K562 (cell line): ENCODE data around the gene GPM6B. TPM values are rescaled to one million over a fixed set of nuclear protein-coding genes. Genes with fewer than 3 reads are reported as not detected.
A peak's percentile ranks its signal among the peaks of the same experiment; 100 is the strongest.

Experiments
- ATAC-seq: fragments of 200-7000 bp; cut with Tn5 transposase; 3 replicates; pipeline ENCODE4 v1.9.1; 2020; ENCODE audit warnings: moderate library complexity
- BruUV-seq: library from RNA; stranded (reverse); fragments of 400-500 nt; replicated peaks from 2 replicates; lab custom pipeline; 2021; lab: Mats Ljungman, UMichigan
- CTCF ChIA-PET: fragments of 300-600 bp; formaldehyde crosslinking; extraction: SDS; loops from one replicate; lab custom pipeline; 2021; ENCODE audit warnings: low intra/inter-chr PET ratio; lab: Yijun Ruan, JAX
- POLR2A ChIA-PET: fragments of 300-600, 350-650 bp; sonication (Branson Sonifier 250); formaldehyde crosslinking; extraction: SDS; loops from one replicate; lab custom pipeline; 2021; ENCODE audit warnings: antibody characterized with exemption, inconsistent platforms; lab: Yijun Ruan, JAX
- DNase-seq, 4 experiments: peaks; one replicate each; pipeline versions ENCODE4 v3.0.0 to v3.0.0-alpha.2; 2011 to 2018; ENCODE audit warnings: low spot score in 3 of 4, mixed read lengths in 3 of 4; ENCODE audit errors: extremely low read depth in 1 of 4
- FAIRE-seq: peaks from 2 replicates; lab custom pipeline; 2011; peaks lifted over from hg19 to GRCh38; lab: Jason Lieb, UNC
- H2AFZ ChIP-seq: 2 replicates; pipeline ENCODE4 v1.6.0; 2011; ENCODE audit warnings: low read depth, low read length, control low read depth, inconsistent platforms
- H3K27ac ChIP-seq: fragments of 200-600 bp; 3 replicates; pipeline ENCODE4 v1.8.0; 2011; ENCODE audit warnings: low read depth, mild to moderate bottlenecking, control low read depth, inconsistent platforms, low read length, moderate library complexity, mixed read lengths; ENCODE audit errors: extremely low read depth
- H3K27me3 ChIP-seq, 2 experiments: fragments of 300-600 bp in 1 of 2; 2 replicates in 1 of 2; 3 replicates in 1 of 2; pipeline versions ENCODE4 v1.6.0 to v1.8.0; 2011; ENCODE audit warnings: inconsistent platforms in 2 of 2, low read length in 2 of 2, mild to moderate bottlenecking in 1 of 2, mixed read lengths in 1 of 2, moderate library complexity in 1 of 2; ENCODE audit not compliant: control insufficient read depth in 2 of 2, insufficient read depth in 2 of 2
- H3K36me3 ChIP-seq: fragments of 300-600 bp; 3 replicates; pipeline ENCODE4 v1.8.0; 2011; ENCODE audit warnings: mild to moderate bottlenecking, low read length, inconsistent platforms; ENCODE audit not compliant: control insufficient read depth, insufficient read depth
- H3K4me1 ChIP-seq, 2 experiments: fragments of 200-600 bp in 1 of 2; replicated peaks in 1 of 2; 2 replicates in 1 of 2; 3 replicates in 1 of 2; pipeline versions ENCODE4 v1.5.1 to v1.8.0; 2011; ENCODE audit warnings: inconsistent platforms in 2 of 2, low read length in 2 of 2, mild to moderate bottlenecking in 1 of 2, mixed read lengths in 1 of 2, moderate library complexity in 1 of 2; ENCODE audit not compliant: control insufficient read depth in 2 of 2, insufficient read depth in 2 of 2
- H3K4me2 ChIP-seq: 2 replicates; pipeline ENCODE4 v1.6.1; 2011; ENCODE audit warnings: low read length, control low read depth, inconsistent platforms, mixed read lengths; ENCODE audit not compliant: insufficient read depth
- H3K4me3 ChIP-seq: fragments of 200-600 bp; sonication (generic), shearing (Covaris generic); 2 replicates; pipeline ENCODE4 v1.5.1; 2016; ENCODE audit warnings: control low read depth, inconsistent platforms
- H3K79me2 ChIP-seq: fragments of 200-600 bp; 3 replicates; pipeline ENCODE4 v1.8.0; 2011; ENCODE audit warnings: low read length, inconsistent platforms; ENCODE audit not compliant: control insufficient read depth, insufficient read depth
- H3K9ac ChIP-seq, 2 experiments: 2 replicates each; pipeline versions ENCODE4 v1.6.0 to v1.6.1; 2011; ENCODE audit warnings: low read depth in 2 of 2, low read length in 2 of 2, control low read depth in 1 of 2, inconsistent platforms in 1 of 2, mild to moderate bottlenecking in 1 of 2, mixed read lengths in 1 of 2; ENCODE audit not compliant: insufficient read depth in 1 of 2
- H3K9me1 ChIP-seq: one replicate; pipeline ENCODE4 v1.6.0; 2011; ENCODE audit warnings: inconsistent platforms, mild to moderate bottlenecking, low read length, moderate library complexity; ENCODE audit not compliant: control insufficient read depth, insufficient read depth
- H3K9me3 ChIP-seq: replicated peaks from 2 replicates; pipeline ENCODE4 v1.5.1; 2011; ENCODE audit warnings: low read depth, low read length, inconsistent platforms; ENCODE audit not compliant: control insufficient read depth, insufficient read depth
- H4K20me1 ChIP-seq: replicated peaks from 2 replicates; pipeline ENCODE4 v1.6.1; 2011; ENCODE audit warnings: low read length, inconsistent platforms, mixed read lengths; ENCODE audit not compliant: control insufficient read depth, insufficient read depth
- BRD4 ChIP-seq: fragments of 200-600 bp; sonication (generic); IDR thresholded peaks from 2 replicates; pipeline ENCODE4 v1.6.1; 2017; ENCODE audit warnings: inconsistent platforms
- C11orf30 ChIP-seq: fragments of 450-650 bp; IDR thresholded peaks from 2 replicates; pipeline ENCODE4 v1.6.1; 2016; ENCODE audit warnings: low read depth, mild to moderate bottlenecking
- HDAC3 ChIP-seq: fragments of 450-650 bp; IDR thresholded peaks from 2 replicates; pipeline ENCODE4 v1.6.1; 2018; ENCODE audit warnings: borderline replicate concordance, mild to moderate bottlenecking, moderate library complexity; ENCODE audit not compliant: partially characterized antibody
- HDGF ChIP-seq: fragments of 450-650 bp; IDR thresholded peaks from 2 replicates; pipeline ENCODE4 v1.6.1; 2016
- HES1 ChIP-seq: fragments of 450-650 bp; IDR thresholded peaks from 2 replicates; pipeline ENCODE4 v1.6.1; 2016; ENCODE audit warnings: low read depth, mild to moderate bottlenecking, moderate library complexity
- HLTF ChIP-seq: fragments of 450-650 bp; IDR thresholded peaks from 2 replicates; pipeline ENCODE4 v1.6.1; 2016
- HMGXB4 ChIP-seq: sonication (generic); formaldehyde crosslinking; IDR thresholded peaks from 2 replicates; pipeline ENCODE4 v1.8.1; 2023; ENCODE audit warnings: mild to moderate bottlenecking, missing genetic modification reagents
- L3MBTL2 ChIP-seq: fragments of 450-650 bp; IDR thresholded peaks from 2 replicates; pipeline ENCODE4 v1.6.1; 2016; ENCODE audit warnings: mild to moderate bottlenecking, moderate library complexity
- MAFF ChIP-seq: IDR thresholded peaks from 2 replicates; pipeline ENCODE4 v1.6.1; 2012; ENCODE audit warnings: low read length, improper control_type of control experiment
- MAFG ChIP-seq: fragments of 450-650 bp; conservative IDR thresholded peaks from 2 replicates; pipeline ENCODE4 v1.6.1; 2016; ENCODE audit warnings: missing genetic modification characterization, missing compliant biosample characterization
- MAFK ChIP-seq: IDR thresholded peaks from 2 replicates; pipeline ENCODE4 v1.6.1; 2011; ENCODE audit warnings: low read length, improper control_type of control experiment
- NFE2 ChIP-seq: IDR thresholded peaks from 2 replicates; pipeline ENCODE4 v1.6.1; 2014; ENCODE audit warnings: antibody characterized with exemption, low read depth
- NR2F6 ChIP-seq: fragments of 450-650 bp; formaldehyde crosslinking; IDR thresholded peaks from 2 replicates; pipeline ENCODE4 v1.4.0; 2020; ENCODE audit warnings: mild to moderate bottlenecking
- PHTF2 ChIP-seq: fragments of 250-450 bp; sonication (Bioruptor Pico); IDR thresholded peaks from 2 replicates; pipeline ENCODE4 v1.5.0; 2021; ENCODE audit warnings: mild to moderate bottlenecking
- TEAD4 ChIP-seq, 2 experiments: sonication (generic) in 1 of 2; formaldehyde crosslinking in 1 of 2; IDR thresholded peaks; 2 replicates each; pipeline versions ENCODE4 v1.6.1 to v1.8.0; 2012 to 2022; ENCODE audit warnings: borderline replicate concordance in 1 of 2, inconsistent platforms in 1 of 2, low read length in 1 of 2, mild to moderate bottlenecking in 1 of 2, missing genetic modification reagents in 1 of 2
- ZHX1 ChIP-seq: fragments of 150-350 bp; conservative IDR thresholded peaks from 2 replicates; pipeline ENCODE4 v1.6.1; 2014; ENCODE audit warnings: low read length
- ZNF197 ChIP-seq: fragments of 200-800 bp; sonication (Bioruptor generic); IDR thresholded peaks from 2 replicates; pipeline ENCODE4 v1.6.1; 2016; ENCODE audit warnings: low read depth, missing genetic modification characterization, missing compliant biosample characterization
- ZNF316 ChIP-seq: fragments of 450-650 bp; IDR thresholded peaks from 2 replicates; pipeline ENCODE4 v1.6.1; 2016
- ZNF511 ChIP-seq: sonication (generic); formaldehyde crosslinking; IDR thresholded peaks from 2 replicates; pipeline ENCODE4 v1.8.0; 2022; ENCODE audit warnings: mild to moderate bottlenecking, missing genetic modification reagents
- in situ Hi-C: fragments of 300-500 bp; cut with MboI; formaldehyde crosslinking; loops from 4 replicates; pipeline ENCODE4 v1.15.0; 2018; ENCODE audit warnings: inconsistent platforms, mixed read lengths
- intact Hi-C: fragments of 100-400 bp; cut with micrococcal nuclease; formaldehyde crosslinking; loops from 2 replicates; pipeline ENCODE4 v1.14.2; 2022
- polyA plus RNA-seq, 8 experiments: library from polyadenylated mRNA; depleted of rRNA in 4 of 8; stranded (reverse) in 5 of 8; unstranded in 3 of 8; fragments of >200 nt; fragmentation: Nextera tagmentation in 2 of 8; fragmentation: Illumina TruSeq in 1 of 8; extraction: Ambion mirVana in 2 of 8; extraction: Trizol in 1 of 8; gene quantifications; 2 replicates each; pipeline versions ENCODE4 v1.2.1 to v1.2.3, GENCODE V29; 2011 to 2014; ENCODE audit warnings: inconsistent platforms in 1 of 8, missing spikeins in 1 of 8
- total RNA-seq, 7 experiments: library from RNA; depleted of rRNA in 6 of 7; stranded (reverse); fragments of >200 nt in 6 of 7; fragmentation: Illumina TruSeq in 2 of 7; extraction: Trizol in 2 of 7; gene quantifications; 2 replicates each; pipeline versions ENCODE4 v1.2.1 to v1.2.3, GENCODE V29; 2011 to 2021; ENCODE audit warnings: low replicate concordance in 1 of 7

Gene GPM6B
- total and polyA plus RNA-seq, 9 of the 15 experiments (the other 6 are each of a cell fraction or from before 2014, with no cell fraction given) = 0.14 to 0.32 TPM; not detected in 7

GRCh38 chrX:13750204-13750603 is 66.7 kb downstream of the GPM6B start:
- no peaks in the 10 kb centered on the region for H3K4me1 ChIP-seq
- no peaks in the 10 kb centered on the region for H4K20me1 ChIP-seq
- H3K27me3 ChIP-seq = no peaks in the 10 kb centered on the region
- H3K9me3 ChIP-seq = no peaks in the 10 kb centered on the region
- no peaks in the 10 kb centered on the region for H3K79me2 ChIP-seq
- H3K9ac ChIP-seq = no peak overlapping the region
- H3K36me3 ChIP-seq = peaks cover 79% of the 10 kb centered on the region
- ChIA-PET CTCF (interaction anchor here (0.8 kb wide), 1 partner anchor 282 kb away, joined by 3 read pairs; no protein-coding TSS in a partner anchor), POLR2A (interaction anchor here (1.6 kb wide), 1 partner anchor 13 kb away, joined by 4 read pairs; no protein-coding TSS in a partner anchor)
- DNase-seq (peak in 2 of 4 experiments; percentile 25 to 51), ATAC-seq (peak; percentile 85), FAIRE-seq (peak; percentile 49)
- H3K4me2 ChIP-seq = no peak overlapping the region
- H3K4me3 ChIP-seq = no peak overlapping the region
- in situ Hi-C loops = no loop called here
- intact Hi-C loops = loop anchor here (1.0 to 2.0 kb wide), 2 partner anchors 243 to 282 kb away; no protein-coding TSS in a partner anchor
- H3K27ac ChIP-seq = no peak overlapping the region
- no peaks in the 10 kb centered on the region for H3K9me1 ChIP-seq
- no peak overlapping the region for H2AFZ ChIP-seq
- no TSS peak for BruUV-seq
- TF ChIP-seq ZHX1 = no peak
- peak; percentile 67 for TF ChIP-seq MAFF
- no peak for TF ChIP-seq TEAD4 (IDR thresholded peaks at IDR 0.05; ENCODE audit: low read length)
- no peak for TF ChIP-seq TEAD4 (CRISPR knock-in tag; IDR thresholded peaks at IDR 0.05; ENCODE audit: borderline replicate concordance)
- no peak for TF ChIP-seq ZNF511 (CRISPR knock-in tag)
- TF ChIP-seq NR2F6 (CRISPR knock-in tag) = no peak
- TF ChIP-seq L3MBTL2 = no peak
- TF ChIP-seq C11orf30 = peak; percentile 90
- TF ChIP-seq HES1 = no peak
- no peak for TF ChIP-seq HMGXB4 (CRISPR knock-in tag)
- TF ChIP-seq ZNF316 = peak; percentile 94
- TF ChIP-seq MAFK = peak; percentile 65; the same call in 1 of the 2 replicates
- peak; percentile 80 for TF ChIP-seq MAFG (tag)
- peak; percentile 29; the same call in 1 of the 2 replicates for TF ChIP-seq NFE2
- TF ChIP-seq PHTF2 (CRISPR knock-in tag) = no peak
- no peak for TF ChIP-seq HDGF
- TF ChIP-seq BRD4 = no peak
- TF ChIP-seq ZNF197 (CRISPR knock-in tag) = no peak
- no peak for TF ChIP-seq HDAC3
- no peak for TF ChIP-seq HLTF
